C4-2B (cell line): Measurements from ENCODE around the gene SYPL1.

Source experiments
- H3K27ac ChIP-seq: fragments of 450-650 bp; 2 replicates; pipeline ENCODE4 v1.5.1; 2017
- ZFX ChIP-seq: fragments of 450-650 bp; IDR thresholded peaks from 2 replicates; pipeline ENCODE4 v1.6.1; 2017
- TF ChIP-seq, protein P1 (sequence below): fragments of 450-650 bp; conservative IDR thresholded peaks from 2 replicates; pipeline ENCODE4 v1.5.1; 2017; ENCODE audit warnings: mild to moderate bottlenecking

SYPL1 gene

DNA sequence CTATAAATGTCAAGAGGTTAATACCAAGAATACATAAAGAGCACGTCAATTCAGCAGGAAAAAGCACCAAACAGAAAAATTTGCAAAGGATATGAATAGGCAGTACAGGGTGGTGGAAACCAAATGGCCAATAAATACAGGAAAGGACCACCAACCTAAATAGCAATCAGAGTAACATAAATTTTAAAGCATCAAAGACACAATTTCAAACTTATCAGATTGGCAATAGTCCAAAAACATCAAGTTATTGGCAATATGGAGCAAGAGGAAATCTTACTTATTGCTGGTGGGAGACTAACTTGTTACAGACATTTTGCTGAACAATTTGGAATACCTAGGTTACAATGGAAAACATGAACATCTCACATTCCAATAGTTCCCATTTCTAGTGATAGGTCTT lies 24.1 kb downstream of the SYPL1 start:
- no peak overlapping the region for H3K27ac ChIP-seq
- no peak for TF ChIP-seq ZFX
- TF ChIP-seq, protein P1, sequence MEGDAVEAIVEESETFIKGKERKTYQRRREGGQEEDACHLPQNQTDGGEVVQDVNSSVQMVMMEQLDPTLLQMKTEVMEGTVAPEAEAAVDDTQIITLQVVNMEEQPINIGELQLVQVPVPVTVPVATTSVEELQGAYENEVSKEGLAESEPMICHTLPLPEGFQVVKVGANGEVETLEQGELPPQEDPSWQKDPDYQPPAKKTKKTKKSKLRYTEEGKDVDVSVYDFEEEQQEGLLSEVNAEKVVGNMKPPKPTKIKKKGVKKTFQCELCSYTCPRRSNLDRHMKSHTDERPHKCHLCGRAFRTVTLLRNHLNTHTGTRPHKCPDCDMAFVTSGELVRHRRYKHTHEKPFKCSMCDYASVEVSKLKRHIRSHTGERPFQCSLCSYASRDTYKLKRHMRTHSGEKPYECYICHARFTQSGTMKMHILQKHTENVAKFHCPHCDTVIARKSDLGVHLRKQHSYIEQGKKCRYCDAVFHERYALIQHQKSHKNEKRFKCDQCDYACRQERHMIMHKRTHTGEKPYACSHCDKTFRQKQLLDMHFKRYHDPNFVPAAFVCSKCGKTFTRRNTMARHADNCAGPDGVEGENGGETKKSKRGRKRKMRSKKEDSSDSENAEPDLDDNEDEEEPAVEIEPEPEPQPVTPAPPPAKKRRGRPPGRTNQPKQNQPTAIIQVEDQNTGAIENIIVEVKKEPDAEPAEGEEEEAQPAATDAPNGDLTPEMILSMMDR: no peak

DNA sequence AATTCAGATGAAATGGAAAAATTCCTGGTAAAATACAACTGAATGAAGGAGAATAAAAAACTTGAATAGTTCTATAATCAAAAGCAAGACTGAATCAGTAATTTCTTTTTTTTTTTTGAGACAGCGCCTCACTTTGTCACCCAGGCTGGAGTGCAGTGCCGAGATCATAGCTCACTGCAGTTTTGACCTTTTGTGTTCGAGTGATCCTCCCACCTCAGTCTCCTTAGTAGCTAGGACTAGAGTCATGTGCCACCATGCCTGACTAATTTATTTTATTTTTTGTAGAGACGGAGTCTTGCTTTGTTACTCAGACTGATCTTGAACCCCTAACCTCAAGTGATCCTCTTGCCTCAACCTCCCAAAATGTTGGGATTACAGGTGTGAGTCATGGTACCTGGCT lies 26.1 kb downstream of the SYPL1 start:
- no peak overlapping the region for H3K27ac ChIP-seq
- no peak for TF ChIP-seq ZFX
- TF ChIP-seq, protein P1: no peak

DNA sequence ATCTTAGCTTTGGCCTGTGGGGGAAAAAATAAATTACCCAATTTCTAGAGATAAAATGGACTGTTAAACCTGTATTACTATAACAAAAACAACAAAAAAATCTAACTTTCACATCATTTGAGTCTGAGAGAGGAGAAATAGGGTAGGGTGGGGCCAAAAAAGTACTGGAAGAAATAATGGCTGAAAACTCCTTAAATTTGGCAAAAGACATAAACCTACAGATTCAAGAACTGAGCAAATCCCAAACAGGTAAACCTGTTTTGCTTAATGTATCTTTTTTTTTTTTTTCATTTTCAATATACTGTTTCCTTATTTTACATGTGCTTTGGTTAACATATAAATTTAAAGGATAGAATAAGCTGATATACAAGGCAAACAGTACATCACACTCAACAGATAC lies 27.1 kb downstream of the SYPL1 start:
- TF ChIP-seq ZFX: no peak
- TF ChIP-seq, protein P1: no peak
- H3K27ac ChIP-seq: no peak overlapping the region

DNA sequence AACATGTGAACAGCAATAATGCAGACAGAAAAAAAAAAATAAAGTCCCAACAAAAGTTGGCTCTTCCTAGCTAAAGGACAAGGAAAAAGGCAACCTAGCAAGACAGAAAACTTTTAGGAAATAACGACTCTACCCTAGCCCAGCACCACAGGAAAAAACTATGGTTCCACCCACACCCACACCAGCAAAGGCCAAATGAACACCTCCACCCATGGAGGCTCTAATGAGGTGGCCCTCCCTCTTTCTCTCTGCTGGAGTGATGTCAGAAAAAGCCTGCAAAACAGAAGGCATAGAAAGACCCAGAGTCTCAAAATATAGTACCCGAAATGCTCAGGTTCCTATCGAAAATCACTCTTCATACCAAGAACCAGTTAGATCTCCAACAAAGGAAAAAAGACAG lies 28.4 kb downstream of the SYPL1 start:
- H3K27ac ChIP-seq: no peak overlapping the region
- TF ChIP-seq ZFX: no peak
- TF ChIP-seq, protein P1: no peak

DNA sequence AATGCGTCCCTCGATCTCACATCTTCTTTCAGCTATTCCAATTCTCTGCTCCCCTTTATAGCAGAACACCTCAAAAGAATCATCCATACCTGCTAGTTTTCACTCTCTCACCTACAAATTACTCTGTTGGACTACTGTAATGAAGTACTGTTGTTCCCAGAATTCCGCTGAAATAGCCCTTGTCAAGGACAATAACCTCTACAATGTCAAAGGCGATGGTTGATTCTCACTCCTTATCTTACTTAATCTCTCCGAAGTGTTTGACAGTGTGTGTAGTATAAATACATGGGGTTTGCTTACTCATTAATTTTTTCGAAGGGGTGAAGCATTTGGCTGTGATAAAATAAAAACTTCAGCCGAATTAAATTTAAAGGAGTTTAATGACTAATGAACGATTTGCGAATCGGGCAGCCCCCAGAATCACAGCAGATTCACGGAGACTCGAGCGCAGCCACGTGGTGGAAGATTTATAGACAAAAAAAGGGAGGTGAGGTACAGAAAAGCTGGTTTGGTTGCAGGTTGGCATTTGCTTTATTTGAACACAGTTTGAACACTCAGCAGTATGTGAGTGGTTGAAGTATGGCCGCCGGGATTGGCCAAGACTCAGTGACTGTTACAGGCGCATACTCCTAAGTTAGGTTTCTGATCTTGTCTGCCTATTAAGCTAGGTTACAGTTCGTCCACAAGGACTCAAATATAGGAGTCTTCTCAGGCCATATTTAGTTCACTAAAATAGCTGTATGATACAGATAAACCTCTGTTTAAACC lies 29.8 kb downstream of the SYPL1 start:
- TF ChIP-seq, protein P1: no peak
- TF ChIP-seq ZFX: no peak
- no peak overlapping the region for H3K27ac ChIP-seq

DNA sequence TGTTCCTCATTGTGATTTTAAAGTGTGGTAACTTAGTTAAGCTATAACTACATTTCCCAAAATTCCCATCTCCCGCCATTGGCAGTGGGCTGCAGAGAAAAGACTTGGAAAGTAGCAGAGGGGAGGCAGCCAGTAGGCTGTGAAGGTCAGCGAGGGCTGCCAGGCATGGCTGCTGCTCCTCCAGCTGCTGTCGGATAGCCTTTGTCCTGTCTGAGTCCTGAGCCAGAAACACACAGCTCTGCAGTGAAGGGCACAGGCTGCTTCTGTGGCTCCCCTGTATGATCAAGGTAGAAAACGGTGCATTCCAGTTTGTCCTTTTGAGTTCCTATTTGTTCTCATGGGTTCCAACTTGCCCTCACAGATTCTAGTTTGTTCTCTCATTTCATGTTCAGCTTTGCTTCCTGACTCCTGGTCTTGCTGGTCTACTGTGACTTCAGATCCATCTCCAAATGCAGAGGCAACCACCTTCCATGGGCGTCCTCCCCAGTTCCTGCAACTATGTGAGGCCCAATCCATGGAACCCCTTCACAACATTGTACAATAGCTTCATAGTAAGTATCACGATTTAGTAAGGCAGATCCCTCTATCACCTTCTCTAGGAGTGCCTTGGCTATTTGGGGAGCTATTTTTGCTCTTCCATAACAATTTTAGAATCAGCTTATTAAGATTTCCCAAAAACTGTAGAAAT lies 31.7 kb downstream of the SYPL1 start:
- TF ChIP-seq, protein P1: no peak
- TF ChIP-seq ZFX: no peak
- no peak overlapping the region for H3K27ac ChIP-seq

DNA sequence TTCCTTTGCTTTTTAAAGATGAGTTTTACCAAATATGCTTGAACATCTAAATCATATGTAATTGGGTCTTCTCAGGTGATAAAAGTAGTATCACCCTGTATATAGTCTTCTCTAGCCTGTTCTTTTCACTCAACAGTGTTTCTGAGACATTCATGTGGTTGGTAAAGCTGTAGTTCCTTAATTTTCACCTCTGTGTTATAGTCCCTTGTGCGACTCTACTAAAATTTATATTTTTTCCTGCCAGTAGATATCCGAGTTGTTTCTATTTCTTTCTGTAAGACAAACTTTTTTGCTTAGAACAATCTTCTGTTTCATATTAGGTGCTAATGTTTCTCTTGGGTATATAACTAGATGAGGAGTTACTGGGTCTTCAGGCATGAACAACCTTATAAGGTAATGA lies 35.6 kb downstream of the SYPL1 start:
- TF ChIP-seq ZFX: no peak
- TF ChIP-seq, protein P1: no peak
- no peak overlapping the region for H3K27ac ChIP-seq
